WTC11 (cell line): Measurements from ENCODE around the gene NDUFS6.

ENCODE experiments used
- AR ChIP-seq: fragments of 250-450 bp; sonication (Bioruptor Pico); IDR thresholded peaks from 2 replicates; pipeline ENCODE4 v1.9.0; 2021; ENCODE audit warnings: mild to moderate bottlenecking
- ATF2 ChIP-seq: sonication (generic); formaldehyde crosslinking; IDR thresholded peaks from 2 replicates; pipeline ENCODE4 v1.8.1; 2022; ENCODE audit warnings: low read depth, missing genetic modification reagents, borderline replicate concordance
- ATF3 ChIP-seq: sonication (generic); formaldehyde crosslinking; conservative IDR thresholded peaks from 2 replicates; pipeline ENCODE4 v1.8.1; 2022; ENCODE audit warnings: mild to moderate bottlenecking, missing genetic modification reagents
- CTCF ChIP-seq: fragments of 200-600 bp; IDR thresholded peaks from 2 replicates; pipeline ENCODE4 v1.8.0; 2022; ENCODE audit warnings: antibody characterized with exemption
- FOXP1 ChIP-seq: sonication (generic); formaldehyde crosslinking; IDR thresholded peaks from 2 replicates; pipeline ENCODE4 v1.8.0; 2022; ENCODE audit warnings: missing genetic modification reagents, mild to moderate bottlenecking, moderate library complexity, borderline replicate concordance
- HMGXB4 ChIP-seq: sonication (generic); formaldehyde crosslinking; IDR thresholded peaks from 2 replicates; pipeline ENCODE4 v1.8.1; 2023; ENCODE audit warnings: mild to moderate bottlenecking, moderate library complexity, missing genetic modification reagents
- MAX ChIP-seq: sonication (generic); formaldehyde crosslinking; IDR thresholded peaks from 2 replicates; pipeline ENCODE4 v1.8.0; 2022; ENCODE audit warnings: mild to moderate bottlenecking, missing genetic modification reagents
- MYBL2 ChIP-seq: sonication (generic); formaldehyde crosslinking; IDR thresholded peaks from 2 replicates; pipeline ENCODE4 v1.8.1; 2023; ENCODE audit warnings: mild to moderate bottlenecking, moderate library complexity, missing genetic modification reagents
- NFYB ChIP-seq: sonication (generic); formaldehyde crosslinking; conservative IDR thresholded peaks from 2 replicates; pipeline ENCODE4 v1.8.0; 2022; ENCODE audit warnings: low read depth, missing genetic modification reagents
- NR1H2 ChIP-seq: sonication (generic); formaldehyde crosslinking; IDR thresholded peaks from 2 replicates; pipeline ENCODE4 v1.9.0; 2021; ENCODE audit warnings: mild to moderate bottlenecking, moderate library complexity, missing genetic modification reagents
- SP1 ChIP-seq: sonication (generic); formaldehyde crosslinking; conservative IDR thresholded peaks from 2 replicates; pipeline ENCODE4 v1.8.1; 2022; ENCODE audit warnings: missing genetic modification reagents
- TCF7 ChIP-seq: sonication (generic); formaldehyde crosslinking; IDR thresholded peaks from 2 replicates; pipeline ENCODE4 v1.8.0; 2022; ENCODE audit warnings: mild to moderate bottlenecking, low read depth, missing genetic modification reagents, moderate library complexity

- TF ChIP-seq NFYB (CRISPR knock-in tag) (no peak), CTCF (no peak), ATF2 (CRISPR knock-in tag) (no peak), NR1H2 (CRISPR knock-in tag) (no peak), AR (CRISPR knock-in tag) (no peak), MAX (no peak), FOXP1 (no peak), TCF7 (CRISPR knock-in tag) (no peak), HMGXB4 (CRISPR knock-in tag) (no peak), MYBL2 (CRISPR knock-in tag) (no peak), SP1 (CRISPR knock-in tag) (no peak), ATF3 (CRISPR knock-in tag) (no peak)
Observed at GRCh38 chr5:1810581-1811101, 9.4 kb downstream of the NDUFS6 start.
